Measurements from ENCODE around the gene HARS1.

GRCh38 chr5:140672455-140673186, 18.5 kb downstream of the HARS1 start:
- TF ChIP-seq, protein P1, sequence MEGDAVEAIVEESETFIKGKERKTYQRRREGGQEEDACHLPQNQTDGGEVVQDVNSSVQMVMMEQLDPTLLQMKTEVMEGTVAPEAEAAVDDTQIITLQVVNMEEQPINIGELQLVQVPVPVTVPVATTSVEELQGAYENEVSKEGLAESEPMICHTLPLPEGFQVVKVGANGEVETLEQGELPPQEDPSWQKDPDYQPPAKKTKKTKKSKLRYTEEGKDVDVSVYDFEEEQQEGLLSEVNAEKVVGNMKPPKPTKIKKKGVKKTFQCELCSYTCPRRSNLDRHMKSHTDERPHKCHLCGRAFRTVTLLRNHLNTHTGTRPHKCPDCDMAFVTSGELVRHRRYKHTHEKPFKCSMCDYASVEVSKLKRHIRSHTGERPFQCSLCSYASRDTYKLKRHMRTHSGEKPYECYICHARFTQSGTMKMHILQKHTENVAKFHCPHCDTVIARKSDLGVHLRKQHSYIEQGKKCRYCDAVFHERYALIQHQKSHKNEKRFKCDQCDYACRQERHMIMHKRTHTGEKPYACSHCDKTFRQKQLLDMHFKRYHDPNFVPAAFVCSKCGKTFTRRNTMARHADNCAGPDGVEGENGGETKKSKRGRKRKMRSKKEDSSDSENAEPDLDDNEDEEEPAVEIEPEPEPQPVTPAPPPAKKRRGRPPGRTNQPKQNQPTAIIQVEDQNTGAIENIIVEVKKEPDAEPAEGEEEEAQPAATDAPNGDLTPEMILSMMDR (conservative IDR thresholded peaks at IDR 0.05 in 1 of 2, IDR thresholded peaks at IDR 0.05 in 1 of 2; ENCODE audit: low read depth in 1 of 2, low read length in 2 of 2), result no peak
- no peak for TF ChIP-seq EZH2 (IDR thresholded peaks at IDR 0.05; ENCODE audit: low read length, missing control alignments)

Measured in fibroblast of lung (primary cell).